Suprapubic skin (tissue), 4 donors: Measurements from ENCODE around the gene TGOLN2. TPM values are rescaled to one million over a fixed set of nuclear protein-coding genes. Genes with fewer than 3 reads are reported as not detected.
"Not testable (repeated sequence)": the region's sequence is repeated elsewhere in the genome, so short reads cannot be mapped to it uniquely, and the experiment has no call there.

Experiments used
- DNase-seq, 2 donors: peaks; one replicate each; pipeline ENCODE4 v3.0.0-alpha.2; 2019; ENCODE audit warnings: low spot score in 2 of 2
- H3K27ac ChIP-seq: fragments of 200-600 bp; sonication (generic); one replicate; pipeline ENCODE4 v1.5.1; 2019
- H3K27me3 ChIP-seq: fragments of 200-600 bp; sonication (generic); one replicate; pipeline ENCODE4 v1.5.1; 2019
- H3K36me3 ChIP-seq: fragments of 200-600 bp; sonication (generic); one replicate; pipeline ENCODE4 v1.5.1; 2019
- H3K4me1 ChIP-seq: fragments of 200-600 bp; sonication (generic); one replicate; pipeline ENCODE4 v1.5.1; 2019
- H3K4me3 ChIP-seq: fragments of 200-600 bp; sonication (generic); one replicate; pipeline ENCODE4 v1.5.1; 2019; ENCODE audit warnings: mild to moderate bottlenecking
- H3K9me3 ChIP-seq: fragments of 200-600 bp; sonication (generic); one replicate; pipeline ENCODE4 v1.5.1; 2019
- EP300 ChIP-seq: sonication (generic); formaldehyde crosslinking; IDR thresholded peaks from one replicate; pipeline ENCODE4 v1.6.1; 2017; ENCODE audit warnings: antibody characterized with exemption
- POLR2A ChIP-seq, 2 donors: fragments of 450-650 bp; IDR thresholded peaks; one replicate each; pipeline ENCODE4 v1.6.1; 2017; ENCODE audit warnings: antibody characterized with exemption in 2 of 2, mild to moderate bottlenecking in 2 of 2, moderate library complexity in 2 of 2
- POLR2AphosphoS5 ChIP-seq, 3 donors: sonication (generic); formaldehyde crosslinking; IDR thresholded peaks; one replicate each; pipeline ENCODE4 v1.6.1; 2017; ENCODE audit warnings: antibody characterized with exemption in 3 of 3
- WGBS: methylation state at CpG from one replicate; pipeline ENCODE4 v1.1.5; 2018; 5-methylcytosine and 5-hydroxymethylcytosine counted together
- total RNA-seq, 4 donors: library from RNA; depleted of rRNA; stranded (reverse); fragments of >200 nt; gene quantifications; one replicate each; pipeline ENCODE4 v1.1.0, GENCODE V29; 2016
- TF ChIP-seq, protein P1 (sequence below), 2 donors: fragments of 200-600 bp in 1 of 2; fragments of 450-650 bp in 1 of 2; sonication (generic) in 1 of 2; IDR thresholded peaks; one replicate each; pipeline ENCODE4 v1.5.1; 2016 to 2019; ENCODE audit warnings: antibody characterized with exemption in 2 of 2, mild to moderate bottlenecking in 1 of 2, moderate library complexity in 1 of 2

The TGOLN2 gene
- total RNA-seq, 4 donors from 2014 or later: 62.5 to 118 (median 72.0) TPM

DNA sequence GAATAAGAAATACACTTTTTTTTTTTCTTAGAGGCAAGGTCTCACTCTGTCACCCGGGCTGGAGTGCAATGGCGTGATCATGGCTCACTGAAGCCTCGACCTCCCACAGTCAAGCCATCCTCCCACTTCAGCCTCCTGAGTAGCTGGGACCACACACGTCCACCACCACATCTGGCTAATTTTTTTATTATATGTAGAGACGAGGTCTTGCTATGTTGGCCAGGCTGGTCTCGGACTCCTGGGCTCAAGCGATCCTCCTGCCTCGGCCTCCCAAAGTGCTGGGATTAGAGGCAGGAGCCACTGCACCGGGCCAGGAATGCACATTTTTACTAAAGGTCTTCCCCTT lies 2.4 kb downstream of the TGOLN2 start:
- WGBS: 73% methylated on average over 9 of the region's 9 CpGs
- Histone ChIP-seq H3K27ac (no peak overlapping the region), H3K4me1 (peaks cover 62% of the 10 kb centered on the region), H3K9me3 (no peaks in the 10 kb centered on the region), H3K36me3 (peaks cover 42% of the 10 kb centered on the region), H3K4me3 (peak overlapping the region; percentile 76), H3K27me3 (no peaks in the 10 kb centered on the region)
- no peak for DNase-seq
- TF ChIP-seq POLR2A (IDR thresholded peaks at IDR 0.05): no peak
- TF ChIP-seq EP300: no peak
- TF ChIP-seq, protein P1, sequence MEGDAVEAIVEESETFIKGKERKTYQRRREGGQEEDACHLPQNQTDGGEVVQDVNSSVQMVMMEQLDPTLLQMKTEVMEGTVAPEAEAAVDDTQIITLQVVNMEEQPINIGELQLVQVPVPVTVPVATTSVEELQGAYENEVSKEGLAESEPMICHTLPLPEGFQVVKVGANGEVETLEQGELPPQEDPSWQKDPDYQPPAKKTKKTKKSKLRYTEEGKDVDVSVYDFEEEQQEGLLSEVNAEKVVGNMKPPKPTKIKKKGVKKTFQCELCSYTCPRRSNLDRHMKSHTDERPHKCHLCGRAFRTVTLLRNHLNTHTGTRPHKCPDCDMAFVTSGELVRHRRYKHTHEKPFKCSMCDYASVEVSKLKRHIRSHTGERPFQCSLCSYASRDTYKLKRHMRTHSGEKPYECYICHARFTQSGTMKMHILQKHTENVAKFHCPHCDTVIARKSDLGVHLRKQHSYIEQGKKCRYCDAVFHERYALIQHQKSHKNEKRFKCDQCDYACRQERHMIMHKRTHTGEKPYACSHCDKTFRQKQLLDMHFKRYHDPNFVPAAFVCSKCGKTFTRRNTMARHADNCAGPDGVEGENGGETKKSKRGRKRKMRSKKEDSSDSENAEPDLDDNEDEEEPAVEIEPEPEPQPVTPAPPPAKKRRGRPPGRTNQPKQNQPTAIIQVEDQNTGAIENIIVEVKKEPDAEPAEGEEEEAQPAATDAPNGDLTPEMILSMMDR (IDR thresholded peaks at IDR 0.05): no peak
- TF ChIP-seq POLR2AphosphoS5 (IDR thresholded peaks at IDR 0.05): no peak

DNA sequence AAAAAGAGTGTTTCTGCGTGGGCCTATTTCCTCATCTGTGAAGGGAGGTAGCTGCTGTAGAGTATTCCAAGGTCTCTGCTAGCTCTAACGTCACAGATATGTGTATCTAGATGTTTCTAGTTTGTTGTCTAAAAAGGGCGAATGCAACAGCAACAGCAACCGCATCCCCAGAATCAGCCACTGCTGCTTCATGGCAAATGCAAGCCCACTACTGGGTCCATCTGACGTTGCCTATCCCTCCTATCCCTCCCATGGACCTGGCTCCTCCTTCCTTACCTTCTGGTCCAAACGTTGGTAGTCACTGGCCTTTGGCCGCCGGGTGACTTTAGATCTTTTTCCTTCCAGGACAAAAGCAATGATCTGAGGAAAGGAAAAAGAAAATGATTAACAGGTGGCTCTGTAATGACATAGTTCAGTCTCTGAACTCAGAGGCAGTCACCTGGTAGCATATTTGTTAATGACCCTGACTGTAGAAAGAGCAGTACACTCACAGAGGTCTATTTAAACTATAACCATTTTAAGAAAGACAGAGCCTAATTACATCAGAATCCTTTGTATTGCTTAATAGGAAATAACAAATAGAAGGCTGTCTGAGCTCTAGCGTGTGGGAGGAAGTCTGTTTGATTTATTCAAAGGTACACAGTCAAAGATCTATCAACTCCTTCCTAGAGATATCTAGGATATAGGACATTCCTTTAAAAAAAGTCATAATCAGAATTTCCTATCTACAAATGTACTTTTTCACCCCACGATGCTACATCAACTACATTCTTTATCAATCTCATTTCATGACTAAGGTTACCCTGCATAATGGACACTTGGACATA lies 2.9 kb downstream of the TGOLN2 start:
- WGBS: 45% methylated on average over 10 of the region's 10 CpGs
- peaks cover 48% of the 10 kb centered on the region for H3K36me3 ChIP-seq

DNA sequence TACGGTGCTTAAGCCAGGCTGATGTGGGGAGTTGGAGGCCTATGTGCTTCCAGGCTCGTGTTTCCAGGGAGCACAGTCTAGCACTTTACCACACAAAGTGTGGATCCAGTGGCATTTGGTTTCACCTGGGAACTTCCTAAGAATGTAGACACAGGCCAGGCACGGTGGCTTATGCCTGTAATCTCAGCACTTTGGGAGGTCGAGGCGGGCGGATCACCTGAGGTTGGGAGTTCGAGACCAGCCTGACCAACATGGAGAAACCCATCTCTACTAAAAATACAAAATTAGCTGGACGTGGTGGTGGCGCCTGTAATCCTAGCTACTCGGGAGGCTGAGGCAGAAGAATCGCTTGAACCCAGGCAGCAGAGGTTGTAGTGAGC lies 3.8 kb downstream of the TGOLN2 start:
- peaks cover 66% of the 10 kb centered on the region for H3K4me1 ChIP-seq
- not testable (repeated sequence) for DNase-seq, H3K27me3 ChIP-seq, H3K9me3 ChIP-seq, H3K4me3 ChIP-seq, H3K27ac ChIP-seq
- peaks cover 56% of the 10 kb centered on the region for H3K36me3 ChIP-seq
- WGBS: 91% methylated on average over 11 of the region's 11 CpGs

More for the DNA sequence above, 2.9 kb downstream of the TGOLN2 start:
- Histone ChIP-seq H3K27me3 (no peaks in the 10 kb centered on the region), H3K4me3 (peak overlapping the region; percentile 76), H3K4me1 (peaks cover 62% of the 10 kb centered on the region), H3K27ac (no peak overlapping the region), H3K9me3 (no peaks in the 10 kb centered on the region)
- DNase-seq: peak in 1 of 2 donors; percentile 22
- no peak for TF ChIP-seq EP300
- TF ChIP-seq, protein P1 (IDR thresholded peaks at IDR 0.05): no peak

DNA sequence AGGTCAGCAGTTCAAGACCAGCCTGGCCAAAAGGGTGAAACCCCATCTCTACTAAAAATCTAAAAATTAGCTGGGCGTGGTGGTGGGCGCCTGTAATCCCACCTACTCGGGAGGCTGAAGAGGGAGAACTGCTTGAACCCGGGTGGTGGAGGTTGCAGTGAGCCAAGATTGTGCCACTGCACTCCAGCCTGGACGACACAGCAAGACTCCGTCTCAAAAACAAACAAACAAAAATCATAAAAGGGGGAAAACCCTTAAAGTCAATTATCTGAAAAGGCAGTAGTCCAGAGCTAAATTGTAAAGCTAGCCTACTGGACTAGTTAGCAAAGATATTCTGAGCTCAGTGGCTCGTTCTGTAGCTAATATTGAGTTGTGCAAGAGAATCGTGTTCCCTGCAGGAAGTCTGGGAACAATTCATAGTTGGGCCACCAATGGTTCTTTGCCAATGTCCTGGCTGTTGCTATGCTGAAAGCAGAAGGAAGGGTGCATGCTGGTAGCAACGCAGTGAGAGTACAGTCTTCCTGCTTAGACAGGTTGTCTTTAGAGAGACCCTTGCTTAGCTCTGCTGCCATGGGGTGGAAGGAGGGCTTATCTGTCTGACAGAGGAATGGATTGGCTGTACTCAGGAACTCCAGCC lies 4.3 kb downstream of the TGOLN2 start:
- Histone ChIP-seq H3K4me1 (peaks cover 67% of the 10 kb centered on the region), H3K4me3 (no peak overlapping the region), H3K27me3 (no peaks in the 10 kb centered on the region), H3K36me3 (peaks cover 59% of the 10 kb centered on the region), H3K27ac (no peak overlapping the region), H3K9me3 (no peaks in the 10 kb centered on the region)
- 83% methylated on average over 9 of the region's 9 CpGs for whole genome bisulfite sequencing
- TF ChIP-seq POLR2A (IDR thresholded peaks at IDR 0.05): no peak
- TF ChIP-seq POLR2AphosphoS5 (IDR thresholded peaks at IDR 0.05): peak in 1 of 3 donors; percentile 25
- TF ChIP-seq, protein P1 (IDR thresholded peaks at IDR 0.05): no peak
- no peak for TF ChIP-seq EP300
- peak in 1 of 2 donors; percentile 52 for DNase-seq

DNA sequence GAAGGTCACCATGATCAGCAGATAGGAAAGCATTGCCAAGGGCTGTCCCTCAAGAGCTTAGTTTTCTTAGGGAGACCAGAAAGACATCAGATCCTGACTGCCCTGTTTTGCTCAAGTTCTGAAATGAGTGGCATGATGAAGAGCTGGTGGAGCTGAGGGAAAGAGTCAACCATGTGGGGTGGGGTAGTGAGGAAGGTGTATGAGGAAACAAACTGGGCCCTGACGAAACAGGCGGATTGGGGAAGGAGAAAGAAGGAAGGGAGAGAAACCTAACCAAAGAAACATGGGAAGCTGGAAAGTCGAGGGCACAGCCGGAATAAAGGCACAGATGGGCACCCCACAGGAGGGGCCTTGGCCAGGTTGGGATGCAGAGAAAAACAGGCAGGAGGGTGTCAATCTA lies 8.0 kb downstream of the TGOLN2 start:
- H3K27me3 ChIP-seq: no peaks in the 10 kb centered on the region
- no peaks in the 10 kb centered on the region for H3K9me3 ChIP-seq
- H3K4me3 ChIP-seq: no peak overlapping the region
- peak in 1 of 2 donors; percentile 41 for DNase-seq
- H3K36me3 ChIP-seq: peaks cover 86% of the 10 kb centered on the region
- 87% methylated on average over 4 of the region's 4 CpGs for WGBS
- H3K27ac ChIP-seq: no peak overlapping the region
- TF ChIP-seq POLR2AphosphoS5 (IDR thresholded peaks at IDR 0.05): no peak
- TF ChIP-seq EP300: no peak
- no peak for TF ChIP-seq POLR2A (IDR thresholded peaks at IDR 0.05)
- TF ChIP-seq, protein P1 (IDR thresholded peaks at IDR 0.05): no peak
- H3K4me1 ChIP-seq: peaks cover 46% of the 10 kb centered on the region
